Urinary bladder (tissue), 4 donors: ENCODE measurements around the gene TSPAN15. TPM values are rescaled to one million over a fixed set of nuclear protein-coding genes. Genes with fewer than 3 reads are reported as not detected.
A peak's percentile ranks its signal among the peaks of the same experiment; 100 is the strongest.
"Not testable (repeated sequence)": the region's sequence is repeated elsewhere in the genome, so short reads cannot be mapped to it uniquely, and the experiment has no call there.

Experiments used
- DNase-seq: peaks from one replicate; pipeline ENCODE4 v3.0.0-alpha.2; 2015; ENCODE audit errors: extremely low spot score
- H3K27ac ChIP-seq: one replicate; pipeline ENCODE4 v1.5.1; 2013; ENCODE audit warnings: low read depth, mild to moderate bottlenecking, moderate library complexity
- H3K36me3 ChIP-seq: one replicate; pipeline ENCODE4 v1.6.1; 2013; ENCODE audit warnings: mild to moderate bottlenecking, moderate library complexity; ENCODE audit not compliant: insufficient read depth
- H3K4me1 ChIP-seq: one replicate; pipeline ENCODE4 v1.6.1; 2013; ENCODE audit warnings: mild to moderate bottlenecking, moderate library complexity; ENCODE audit not compliant: insufficient read depth
- H3K4me3 ChIP-seq: one replicate; pipeline ENCODE4 v1.5.1; 2013; ENCODE audit warnings: low read depth, low read length
- WGBS: extraction: QIAGEN DNeasy Blood & Tissue Kit; methylation state at CpG from one replicate; pipeline ENCODE4 v1.1.7; 2013; 5-methylcytosine and 5-hydroxymethylcytosine counted together
- polyA plus RNA-seq: library from polyadenylated mRNA; stranded (reverse); fragments of 200-250 nt; gene quantifications from one replicate; pipeline ENCODE4 v1.2.3, GENCODE V29; 2013
- total RNA-seq: library from RNA; depleted of rRNA; stranded (reverse); fragments of >200 nt; gene quantifications from one replicate; pipeline ENCODE4 v1.2.3, GENCODE V29; 2014
- donor health status: healthy with polysubstance abuse.
- donor health status: healthy.

TSPAN15 gene
- total and polyA plus RNA-seq, 2 donors: 38.0 to 88.1 TPM

DNA sequence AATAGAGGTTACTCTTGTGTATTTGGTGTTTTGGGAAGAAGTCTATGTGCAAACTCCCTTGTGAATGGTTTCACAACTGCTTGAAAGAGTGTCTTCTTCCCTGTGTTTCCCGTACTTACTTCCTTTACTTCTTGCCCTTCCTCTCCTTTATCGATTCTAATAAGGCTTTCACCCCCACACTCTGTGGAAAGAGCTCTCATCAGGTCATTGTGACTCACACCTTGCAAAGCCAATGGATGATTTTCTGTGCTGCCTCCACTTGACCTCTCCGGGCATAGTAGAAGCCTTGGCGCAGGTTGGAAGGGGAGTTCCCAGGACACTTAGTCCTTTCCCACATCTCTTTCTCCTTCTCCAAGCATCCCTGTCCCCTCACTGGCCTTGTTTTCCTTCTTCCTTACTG is 6.2 kb upstream of the TSPAN15 start:
- H3K27ac ChIP-seq: no peak overlapping the region
- WGBS: 91% methylated on average over 4 of the region's 4 CpGs
- no peaks in the 10 kb centered on the region for H3K36me3 ChIP-seq
- H3K4me3 ChIP-seq: no peak overlapping the region
- no peak for DNase-seq
- H3K4me1 ChIP-seq: no peaks in the 10 kb centered on the region

DNA sequence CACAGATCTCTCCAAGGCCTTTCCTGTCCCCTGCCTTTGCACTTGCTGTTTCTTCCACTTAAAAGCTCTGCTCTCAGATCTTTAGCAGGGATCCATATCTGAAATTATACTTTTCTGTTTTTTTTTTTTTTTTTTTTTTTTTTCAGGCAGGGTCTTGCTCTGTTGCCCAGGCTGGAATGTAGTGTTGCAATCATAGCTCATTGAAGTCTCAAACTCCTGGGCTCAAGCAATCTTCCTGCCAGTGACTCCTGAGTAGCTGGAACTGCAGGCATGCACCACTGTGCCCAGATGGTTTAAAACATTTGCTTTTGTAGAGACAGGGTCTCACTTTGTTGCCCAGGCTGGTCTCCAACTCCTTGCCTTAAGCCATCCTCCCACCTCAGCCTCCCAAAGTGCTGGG is 5.0 kb upstream of the TSPAN15 start:
- DNase-seq: no peak
- Histone ChIP-seq H3K27ac (no peak overlapping the region), H3K4me1 (no peaks in the 10 kb centered on the region), H3K4me3 (no peak overlapping the region), H3K36me3 (no peaks in the 10 kb centered on the region)

DNA sequence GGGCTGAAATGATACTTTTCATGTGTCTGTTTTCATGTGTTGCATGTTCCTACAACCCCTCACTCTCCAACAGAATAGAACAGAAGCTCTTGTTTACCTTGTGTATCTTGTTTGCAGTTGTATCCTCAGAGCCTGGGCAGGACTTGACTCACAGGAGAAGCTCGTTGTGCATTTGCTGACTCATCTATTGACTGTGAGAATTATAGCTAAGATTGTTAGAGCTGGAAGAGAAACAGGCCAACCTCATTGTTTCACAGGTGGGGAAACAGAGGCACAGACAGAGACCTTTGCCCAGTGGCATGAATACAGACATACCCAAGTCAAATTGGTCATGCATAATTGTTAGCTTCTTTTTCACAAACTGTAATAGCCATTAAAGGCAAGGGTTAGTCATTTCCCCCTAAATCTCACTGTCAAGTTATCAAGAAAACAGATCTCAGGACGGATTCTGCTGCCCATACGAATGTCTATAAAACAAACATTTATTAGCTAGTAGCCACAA is 4.6 kb upstream of the TSPAN15 start:
- Histone ChIP-seq H3K4me1 (no peaks in the 10 kb centered on the region), H3K27ac (no peak overlapping the region), H3K4me3 (no peak overlapping the region), H3K36me3 (no peaks in the 10 kb centered on the region)
- DNase-seq: no peak
- WGBS: 30% methylated on average over 3 of the region's 3 CpGs

DNA sequence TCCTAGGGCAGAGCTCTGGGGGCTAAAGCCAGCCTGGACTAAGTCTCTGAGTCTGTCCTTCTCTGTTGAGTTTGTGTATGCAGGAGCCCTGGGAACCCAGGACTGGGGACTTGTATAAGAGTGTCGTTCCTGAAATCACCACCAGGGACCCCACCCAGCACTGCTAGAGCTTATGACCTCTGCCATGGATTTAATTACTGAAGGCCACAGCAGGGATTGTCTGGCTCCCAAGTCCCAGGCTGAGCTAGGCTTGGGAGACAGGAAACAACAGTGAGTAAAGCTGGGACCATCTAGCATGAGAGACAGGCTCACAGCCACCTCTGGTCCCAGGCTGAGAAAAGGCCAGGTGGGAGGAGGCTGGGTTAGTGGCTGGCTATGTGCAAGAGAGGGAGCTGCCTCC is 1.4 kb upstream of the TSPAN15 start:
- Histone ChIP-seq H3K4me1 (no peaks in the 10 kb centered on the region), H3K27ac (no peak overlapping the region), H3K36me3 (no peaks in the 10 kb centered on the region), H3K4me3 (no peak overlapping the region)
- no peak for DNase-seq
- WGBS: 7% methylated on average over 1 of the region's 1 CpG

DNA sequence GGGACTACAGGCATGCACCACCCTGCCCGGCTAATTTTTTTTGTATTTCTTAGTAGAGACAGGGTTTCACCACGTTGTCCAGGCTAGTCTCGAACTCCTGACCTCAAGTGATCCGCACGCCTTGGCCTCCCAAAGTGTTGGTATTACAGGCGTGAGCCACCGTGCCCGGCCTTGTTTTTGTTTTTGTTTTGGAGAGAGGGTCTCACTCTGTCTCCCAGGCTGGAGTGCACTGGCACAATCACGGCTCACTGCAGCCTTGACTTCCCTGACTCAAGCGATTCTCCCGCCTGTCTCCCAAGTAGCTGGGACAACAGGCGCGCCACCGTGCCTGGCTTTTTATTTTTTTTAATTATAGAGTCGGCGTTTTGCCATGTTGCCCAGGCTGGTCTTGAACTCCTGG is 870 bp upstream of the TSPAN15 start:
- WGBS: 86% methylated on average over 16 of the region's 16 CpGs
- not testable (repeated sequence) for H3K27ac ChIP-seq

DNA sequence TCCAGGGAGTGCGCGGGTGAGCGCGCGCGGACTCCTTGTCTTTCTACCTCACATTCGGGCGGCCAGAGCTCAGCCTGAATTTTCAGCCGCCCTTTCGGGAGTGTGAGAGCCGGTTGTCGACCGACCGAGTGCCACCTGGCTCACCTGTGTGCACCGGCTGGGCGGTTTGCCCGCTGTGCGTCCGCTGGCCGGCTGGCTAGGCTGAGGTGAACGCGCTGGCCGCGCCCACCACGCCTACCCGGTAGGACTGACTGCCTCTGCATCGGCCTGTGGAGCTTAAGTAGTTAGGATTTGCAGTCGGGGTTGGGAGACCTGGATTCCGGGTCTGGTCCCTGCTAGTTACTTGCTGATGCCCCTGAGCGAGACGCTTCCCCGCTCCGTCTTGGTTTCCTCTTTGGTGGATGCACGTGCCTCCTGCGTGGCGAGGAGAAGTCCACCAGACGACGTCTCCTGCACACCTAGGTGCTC is 553 bp downstream of the TSPAN15 start:
- Histone ChIP-seq H3K4me3 (peak overlapping the region; percentile 57), H3K36me3 (no peaks in the 10 kb centered on the region), H3K27ac (no peak overlapping the region), H3K4me1 (peaks cover 2% of the 10 kb centered on the region)
- no peak for DNase-seq
- WGBS: 7% methylated on average over 38 of the region's 38 CpGs

More for the DNA sequence above, 870 bp upstream of the TSPAN15 start:
- H3K4me1 ChIP-seq, H3K4me3 ChIP-seq, DNase-seq, H3K36me3 ChIP-seq: not testable (repeated sequence)

DNA sequence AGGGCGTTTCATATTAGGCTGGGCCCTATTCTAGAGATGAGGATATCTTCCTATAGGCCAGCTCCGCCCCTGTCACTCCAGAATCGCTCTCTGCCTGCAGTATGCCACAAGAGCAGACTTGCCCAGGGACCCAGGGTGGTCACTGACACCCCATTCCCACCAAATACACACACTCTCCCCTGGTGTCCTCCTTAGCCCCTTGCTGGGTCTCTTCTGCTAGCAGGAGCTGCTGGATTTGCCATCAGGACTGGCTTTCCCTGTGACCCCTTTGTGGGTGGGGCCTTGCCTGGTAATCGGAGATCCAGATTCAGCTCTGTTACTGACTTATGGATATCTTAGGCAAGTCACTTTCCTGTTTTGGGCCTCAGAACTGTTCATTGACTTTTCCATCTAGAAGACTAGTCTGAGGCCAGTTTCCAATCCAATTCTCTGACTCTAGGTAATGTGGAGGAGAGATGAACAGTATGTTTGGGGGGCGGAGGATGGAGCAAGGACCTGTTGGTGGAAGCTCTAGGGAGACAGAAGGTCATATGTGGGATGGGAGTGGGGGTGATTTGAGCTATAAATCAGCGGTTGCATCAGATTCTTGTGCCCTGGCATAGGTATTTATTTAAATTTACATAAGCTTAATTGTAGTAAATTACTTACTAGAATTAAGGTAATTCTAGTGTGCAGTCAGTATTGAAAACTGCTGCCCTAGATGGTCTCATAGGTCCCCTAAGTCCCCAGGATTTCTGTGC is 1.6 kb downstream of the TSPAN15 start:
- DNase-seq: no peak
- WGBS: 77% methylated on average over 6 of the region's 6 CpGs
- no peak overlapping the region for H3K27ac ChIP-seq
- peaks cover 2% of the 10 kb centered on the region for H3K4me1 ChIP-seq
- no peak overlapping the region for H3K4me3 ChIP-seq
- H3K36me3 ChIP-seq: no peaks in the 10 kb centered on the region

DNA sequence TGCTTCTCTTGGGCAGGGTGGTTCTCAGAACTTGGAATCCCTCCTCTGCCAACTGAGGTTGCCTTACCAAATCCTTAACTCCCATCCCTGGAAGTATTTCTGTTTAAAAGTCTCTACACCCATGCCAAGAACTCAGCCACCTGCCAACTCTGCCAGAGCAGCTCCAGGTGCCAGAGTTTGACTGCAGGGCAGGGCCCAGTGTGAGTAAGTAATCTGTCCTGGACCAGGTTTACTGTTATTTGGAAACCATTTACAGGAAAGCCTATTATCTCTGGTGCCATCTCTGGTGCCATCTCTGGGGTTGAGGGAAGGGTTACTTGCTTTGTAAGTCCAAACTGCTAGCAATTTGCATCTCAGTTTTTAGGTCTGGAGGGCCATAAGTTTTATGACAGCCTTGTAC is 2.5 kb downstream of the TSPAN15 start:
- DNase-seq: no peak
- Histone ChIP-seq H3K27ac (no peak overlapping the region), H3K4me1 (peaks cover 2% of the 10 kb centered on the region), H3K36me3 (no peaks in the 10 kb centered on the region), H3K4me3 (no peak overlapping the region)

DNA sequence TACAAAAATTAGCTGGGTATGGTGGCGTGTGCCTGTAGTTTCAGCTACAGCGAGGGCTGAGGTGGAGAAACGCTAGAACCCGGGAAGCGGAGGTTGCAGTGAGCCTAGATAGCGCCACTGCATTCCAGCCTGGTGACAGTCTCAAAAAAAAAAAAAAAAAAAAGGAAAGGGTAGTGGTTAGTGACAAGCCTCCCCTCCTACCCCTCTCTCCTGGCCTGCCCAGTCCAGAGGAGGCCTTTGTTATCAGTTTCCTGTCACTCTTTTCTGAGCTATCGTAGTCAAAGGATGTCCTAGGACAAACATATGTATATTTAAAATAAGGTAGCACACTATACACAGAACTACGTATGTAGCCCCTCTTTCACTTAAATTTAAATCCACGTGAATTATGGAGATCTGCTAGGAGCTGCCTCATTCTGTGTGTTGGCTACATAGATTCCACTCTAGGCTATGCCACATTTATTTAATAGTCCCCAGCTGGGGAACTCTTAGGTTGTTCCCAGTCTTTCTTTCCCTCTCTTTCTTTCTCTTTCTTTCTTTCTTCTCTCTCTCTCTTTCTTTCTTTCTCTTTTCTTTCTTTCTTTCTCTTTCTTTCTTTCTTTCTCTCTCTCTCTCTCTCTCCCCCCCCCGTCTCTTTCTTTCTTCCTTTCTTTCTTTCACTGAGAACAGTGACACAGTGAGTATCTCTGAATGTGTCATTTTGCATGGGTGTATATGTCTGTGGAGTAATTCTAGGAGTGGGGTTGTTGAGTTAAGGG is 3.9 kb downstream of the TSPAN15 start:
- 81% methylated on average over 9 of the region's 10 CpGs for WGBS
- Histone ChIP-seq H3K4me1 (peaks cover 4% of the 10 kb centered on the region), H3K27ac (no peak overlapping the region), H3K4me3 (no peak overlapping the region), H3K36me3 (no peaks in the 10 kb centered on the region)
- DNase-seq: no peak

DNA sequence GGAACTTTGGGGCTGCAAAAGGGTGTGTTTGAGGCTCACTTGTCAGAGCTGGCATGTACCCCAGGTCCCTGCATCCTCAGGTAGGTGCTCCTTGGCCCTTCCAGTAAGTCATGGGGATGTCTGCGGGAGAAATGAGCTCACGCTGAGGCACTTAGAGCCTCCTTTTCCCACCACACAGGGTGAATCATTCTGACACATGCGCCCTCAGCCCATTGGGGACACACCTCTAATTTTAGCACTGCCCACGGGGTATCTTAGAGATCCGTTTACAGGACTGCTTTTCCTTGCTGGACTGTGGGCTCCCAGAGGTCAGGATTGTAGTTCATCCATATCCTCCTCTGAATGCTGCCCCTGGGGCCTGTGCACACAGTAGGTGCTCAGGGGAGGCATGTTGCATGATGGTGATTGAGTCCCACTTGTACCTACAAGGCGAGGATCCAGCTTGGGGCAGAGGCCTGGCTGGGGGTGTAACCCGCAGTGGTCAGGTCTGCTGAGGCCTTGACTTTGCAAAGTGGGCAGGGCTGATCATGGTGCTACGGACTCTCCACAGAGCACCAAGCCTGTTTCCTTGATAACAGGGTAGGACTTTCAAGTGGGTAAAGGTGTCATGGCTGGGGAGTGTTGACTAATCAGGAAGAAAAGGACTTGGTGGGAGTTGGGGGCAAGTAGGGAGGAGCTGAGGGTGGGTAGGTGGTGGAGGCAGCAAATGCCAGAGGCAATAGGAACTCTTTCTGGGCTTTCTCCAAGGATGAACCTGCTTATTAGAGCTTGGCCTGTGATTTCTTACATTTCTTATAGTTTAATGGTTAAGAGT is 5.8 kb downstream of the TSPAN15 start:
- Histone ChIP-seq H3K4me3 (no peak overlapping the region), H3K36me3 (no peaks in the 10 kb centered on the region), H3K4me1 (peaks cover 4% of the 10 kb centered on the region), H3K27ac (no peak overlapping the region)
- 76% methylated on average over 8 of the region's 8 CpGs for WGBS
- no peak for DNase-seq

DNA sequence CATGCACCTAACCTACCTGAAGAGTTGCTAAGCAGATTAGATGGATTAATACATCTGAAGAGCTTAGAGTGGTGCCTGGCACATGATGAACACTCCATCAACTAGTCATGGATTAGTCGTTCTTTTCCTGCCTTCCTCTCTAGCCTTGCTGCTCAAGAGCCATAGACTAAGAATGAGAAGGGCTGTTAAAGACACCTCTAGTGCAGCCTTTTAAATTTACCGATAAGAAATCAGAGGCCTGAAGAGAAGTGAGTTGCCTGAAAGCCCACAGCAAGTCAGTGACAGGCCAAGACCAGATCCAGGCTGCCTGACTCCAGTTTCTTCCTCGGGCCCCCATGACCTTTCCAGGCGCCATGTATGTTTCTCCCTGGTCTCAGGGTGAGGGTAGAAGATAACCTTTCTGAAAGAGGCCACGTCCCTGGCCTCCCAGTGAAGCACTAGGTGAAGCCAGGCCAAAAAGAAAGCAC is 6.5 kb downstream of the TSPAN15 start:
- no peak for DNase-seq

DNA sequence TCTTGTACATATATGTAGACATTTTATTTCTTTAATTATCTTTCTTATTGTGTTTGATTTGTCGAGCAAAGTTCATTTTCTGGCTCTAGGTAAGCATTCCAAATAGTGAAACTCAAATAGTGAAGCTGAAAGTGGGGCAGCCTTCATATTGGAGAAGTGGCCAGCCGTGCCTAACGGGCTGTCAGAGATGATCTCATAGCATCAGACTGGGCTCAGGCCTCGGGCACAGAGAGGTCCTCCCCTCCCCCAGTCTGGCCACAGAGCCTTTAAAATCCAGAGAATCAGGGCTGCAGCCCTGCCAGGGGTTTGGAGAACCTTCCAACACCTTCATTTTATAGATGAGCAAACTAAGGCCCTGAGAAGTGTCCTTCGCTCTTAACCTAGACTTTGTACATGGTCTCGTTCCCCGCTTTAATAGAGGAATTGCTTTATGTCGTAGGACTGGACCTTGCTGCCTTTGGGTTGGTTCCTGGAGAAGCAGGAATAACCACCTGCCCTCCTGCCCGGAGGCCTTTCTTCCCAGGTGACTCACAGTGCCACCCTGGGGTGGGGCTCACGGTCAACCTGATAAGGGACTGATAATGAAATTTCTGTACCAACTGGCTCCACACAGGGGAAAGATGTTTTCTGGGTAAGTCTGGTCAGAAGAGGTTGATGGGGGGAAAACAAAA is 7.3 kb downstream of the TSPAN15 start:
- H3K27ac ChIP-seq: peak overlapping the region; percentile 55
- WGBS: 65% methylated on average over 10 of the region's 10 CpGs
- H3K4me1 ChIP-seq: peaks cover 4% of the 10 kb centered on the region
- H3K36me3 ChIP-seq: no peaks in the 10 kb centered on the region
- no peak overlapping the region for H3K4me3 ChIP-seq
- no peak for DNase-seq

More for the DNA sequence above, 6.5 kb downstream of the TSPAN15 start:
- Histone ChIP-seq H3K4me3 (no peak overlapping the region), H3K4me1 (peaks cover 4% of the 10 kb centered on the region), H3K27ac (peak overlapping the region; percentile 55), H3K36me3 (no peaks in the 10 kb centered on the region)
- 64% methylated on average over 5 of the region's 5 CpGs for WGBS
